Suppressor macrophage treated with lipopolysaccharide for 1 hour (primary cell): ENCODE data around the gene UGT1A8.

Source experiments
- DNase-seq, 3 donors: peaks; one replicate each; pipeline ENCODE4 v3.0.0-alpha.2; 2020 to 2022

UGT1A8 gene

DNA sequence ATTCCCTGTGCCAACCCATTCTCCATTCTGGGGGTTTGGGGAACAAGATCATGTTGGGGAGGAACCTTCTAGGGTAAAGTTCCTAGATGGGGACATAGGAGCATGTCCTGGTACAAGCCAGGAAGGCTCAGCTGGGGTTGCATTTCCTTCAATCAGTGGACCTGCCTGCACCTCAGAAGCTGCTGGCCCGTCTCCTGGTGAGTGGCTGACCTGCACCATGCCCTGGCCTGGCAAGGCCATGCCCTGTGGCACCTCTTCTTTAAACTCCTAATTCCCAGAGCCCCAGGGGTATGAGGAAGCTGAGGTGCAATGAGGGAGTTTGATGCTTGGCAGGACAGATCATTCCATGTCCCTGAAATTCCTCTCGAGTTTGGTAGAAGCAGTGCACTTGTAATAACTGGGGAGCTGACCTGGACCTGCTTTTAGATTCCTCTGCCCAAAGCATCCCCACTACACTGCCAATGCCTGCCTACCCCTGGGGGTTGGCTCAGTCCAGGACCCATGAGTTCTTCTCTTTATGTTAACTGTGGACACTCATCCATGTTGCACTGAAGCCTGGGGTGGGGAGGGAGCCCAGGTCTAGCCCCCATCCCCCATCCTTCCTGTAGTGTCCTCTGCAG is 186.0 kb downstream of the UGT1A8 start:
- no peak for DNase-seq

DNA sequence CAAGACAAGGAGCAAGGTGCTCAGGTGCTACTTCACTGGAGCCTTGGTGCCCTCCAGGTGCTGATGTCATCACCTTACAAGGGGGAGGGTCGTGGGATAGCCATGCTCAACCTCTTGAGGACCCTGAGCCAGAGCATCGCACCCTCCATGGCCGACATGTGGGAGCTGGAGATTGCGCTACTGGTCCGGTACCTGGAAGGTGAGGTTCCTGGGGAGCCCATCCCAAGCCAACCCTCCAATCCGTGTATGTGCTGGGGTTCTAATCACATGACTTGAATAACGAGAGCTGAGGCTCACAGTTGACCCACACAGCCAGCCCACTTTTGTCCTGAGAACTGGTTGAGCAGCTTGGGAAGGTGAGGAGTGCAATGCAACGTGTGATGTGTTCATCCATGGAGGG is 186.6 kb downstream of the UGT1A8 start:
- DNase-seq = no peak

DNA sequence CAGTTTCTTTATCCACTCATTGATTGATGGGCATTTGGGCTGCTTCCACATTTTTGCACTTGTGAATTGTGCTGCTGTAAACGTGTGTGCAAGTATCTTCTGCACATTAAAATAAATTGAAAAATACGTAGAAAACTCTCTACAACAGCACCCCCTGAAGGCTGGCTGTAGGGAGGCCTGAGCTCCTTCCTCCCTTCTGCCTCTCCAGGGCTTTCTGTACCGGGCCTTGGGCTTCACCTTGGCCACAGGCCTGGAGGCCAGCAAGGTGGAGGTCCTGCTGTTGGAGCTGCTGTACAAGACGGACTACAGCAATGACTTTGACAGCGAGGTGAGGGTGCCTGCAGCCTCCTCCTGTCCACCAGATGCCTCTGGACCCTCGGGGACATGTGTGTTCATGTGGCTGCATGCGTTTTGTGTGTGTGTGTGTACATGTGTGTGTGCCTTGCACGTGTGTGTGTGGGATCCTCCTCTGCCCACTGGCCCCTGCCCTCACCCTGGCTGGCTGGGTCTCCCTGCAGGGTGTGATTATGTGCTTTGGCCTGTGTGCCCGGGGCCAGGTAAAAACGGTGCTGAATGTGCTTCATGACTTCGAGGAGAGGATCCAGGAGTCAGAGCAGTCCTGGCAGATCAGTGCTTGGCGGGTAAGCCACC is 189.9 kb downstream of the UGT1A8 start:
- DNase-seq = no peak

DNA sequence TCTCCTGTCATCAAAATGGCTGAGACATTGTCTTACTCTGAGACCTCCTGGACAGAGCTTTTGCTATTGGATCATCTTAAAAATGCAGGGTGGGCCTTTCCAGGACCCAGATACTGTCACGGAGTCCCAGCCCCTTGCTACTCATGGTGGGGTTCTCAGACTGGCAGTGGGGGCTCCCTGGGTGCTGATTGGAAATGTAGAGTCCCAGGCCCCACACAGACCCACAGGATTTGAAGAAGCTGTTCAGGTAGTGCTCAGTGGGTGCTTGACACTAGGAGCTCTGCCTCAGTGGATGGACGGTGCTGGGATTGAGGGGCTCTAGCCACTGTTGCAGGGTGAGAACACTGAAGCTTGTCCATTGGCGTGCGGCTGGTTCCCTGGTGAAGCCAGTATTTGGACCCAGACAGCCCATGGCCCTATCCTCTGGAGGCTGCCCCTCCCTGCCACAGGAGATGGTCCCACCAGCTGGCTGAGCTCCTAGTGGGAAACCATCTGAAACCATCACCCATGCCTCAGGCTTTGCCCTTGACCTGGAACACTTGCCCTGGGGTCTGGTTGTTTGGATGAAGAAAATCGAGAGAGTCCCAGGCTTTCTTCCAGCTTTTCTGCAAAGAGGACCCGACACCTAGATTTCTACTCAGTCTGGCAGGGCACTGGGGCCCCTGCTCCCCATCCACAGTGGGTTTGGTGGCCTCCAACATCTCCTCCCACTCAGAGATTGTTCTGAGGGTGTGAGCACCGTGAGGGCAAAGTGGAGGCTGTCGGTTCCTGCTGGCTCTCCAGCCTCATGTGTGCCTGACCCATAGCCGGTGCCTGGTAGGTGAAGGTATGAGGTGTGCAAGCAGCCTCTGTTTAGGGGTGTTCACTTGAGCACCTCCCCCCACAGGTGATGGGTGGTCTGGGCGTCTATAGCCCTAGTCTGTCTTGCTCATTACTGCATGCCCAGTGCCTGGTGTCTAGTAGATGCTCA is 190.8 kb downstream of the UGT1A8 start:
- no peak for DNase-seq

DNA sequence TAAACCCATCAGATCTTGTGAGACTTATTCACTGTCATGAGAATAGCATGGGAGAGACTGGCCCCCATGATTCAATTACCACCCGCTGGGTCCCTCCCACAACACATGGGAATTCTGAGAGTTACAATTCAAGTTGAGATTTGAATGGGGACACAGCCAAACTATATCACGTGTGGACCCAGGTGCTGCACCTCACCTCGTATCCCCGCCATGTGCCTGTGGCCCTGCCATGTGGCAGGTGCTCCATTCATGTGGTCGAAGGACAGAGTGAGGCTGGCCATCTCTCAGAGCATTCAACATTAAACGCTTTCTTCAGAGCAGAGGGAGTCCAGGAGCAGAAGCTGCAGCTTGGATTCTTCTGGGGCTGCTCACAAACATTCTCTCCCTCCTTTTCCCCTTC is 193.0 kb downstream of the UGT1A8 start:
- peak in 1 of 3 donors; percentile 12 for DNase-seq

DNA sequence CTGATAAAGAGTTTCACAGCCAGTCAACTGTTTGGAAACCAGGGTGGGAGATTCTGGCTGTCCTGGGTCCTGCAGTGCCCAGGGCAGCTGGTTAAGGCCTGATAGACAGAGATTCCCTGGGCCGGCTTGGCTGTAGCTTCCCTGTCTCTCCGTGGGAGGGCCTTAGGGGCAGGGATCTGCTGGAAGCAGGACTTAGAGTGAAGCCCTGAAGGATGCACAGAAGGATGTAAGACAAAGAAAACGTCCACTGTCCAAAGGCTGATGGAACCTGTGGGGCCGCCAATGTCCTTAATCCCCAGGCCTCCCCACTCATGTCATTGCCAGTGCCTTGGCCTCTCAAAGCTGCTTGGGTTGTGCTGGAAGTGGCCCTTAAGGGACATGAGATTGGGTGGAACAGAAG is 193.7 kb downstream of the UGT1A8 start:
- no peak for DNase-seq

DNA sequence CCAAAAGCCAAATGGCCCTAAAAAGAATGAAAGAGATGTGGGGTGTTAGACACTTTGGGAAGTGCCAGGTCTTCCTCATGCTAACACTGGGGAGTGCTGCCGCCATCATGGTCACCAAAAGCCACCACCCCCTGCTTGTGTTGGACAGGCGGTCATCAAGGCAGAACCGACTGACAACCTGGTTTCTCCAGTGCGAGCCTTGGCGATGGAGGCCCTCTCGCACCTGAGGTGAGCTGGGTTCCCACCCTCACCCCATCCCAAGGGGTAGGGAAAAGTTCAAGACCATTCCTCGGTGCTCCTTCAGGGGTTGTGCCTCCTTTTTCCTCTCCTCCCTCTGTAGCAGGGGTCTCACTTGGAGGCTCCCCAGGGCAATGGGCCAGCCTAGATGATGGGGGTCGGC is 194.3 kb downstream of the UGT1A8 start:
- no peak for DNase-seq

DNA sequence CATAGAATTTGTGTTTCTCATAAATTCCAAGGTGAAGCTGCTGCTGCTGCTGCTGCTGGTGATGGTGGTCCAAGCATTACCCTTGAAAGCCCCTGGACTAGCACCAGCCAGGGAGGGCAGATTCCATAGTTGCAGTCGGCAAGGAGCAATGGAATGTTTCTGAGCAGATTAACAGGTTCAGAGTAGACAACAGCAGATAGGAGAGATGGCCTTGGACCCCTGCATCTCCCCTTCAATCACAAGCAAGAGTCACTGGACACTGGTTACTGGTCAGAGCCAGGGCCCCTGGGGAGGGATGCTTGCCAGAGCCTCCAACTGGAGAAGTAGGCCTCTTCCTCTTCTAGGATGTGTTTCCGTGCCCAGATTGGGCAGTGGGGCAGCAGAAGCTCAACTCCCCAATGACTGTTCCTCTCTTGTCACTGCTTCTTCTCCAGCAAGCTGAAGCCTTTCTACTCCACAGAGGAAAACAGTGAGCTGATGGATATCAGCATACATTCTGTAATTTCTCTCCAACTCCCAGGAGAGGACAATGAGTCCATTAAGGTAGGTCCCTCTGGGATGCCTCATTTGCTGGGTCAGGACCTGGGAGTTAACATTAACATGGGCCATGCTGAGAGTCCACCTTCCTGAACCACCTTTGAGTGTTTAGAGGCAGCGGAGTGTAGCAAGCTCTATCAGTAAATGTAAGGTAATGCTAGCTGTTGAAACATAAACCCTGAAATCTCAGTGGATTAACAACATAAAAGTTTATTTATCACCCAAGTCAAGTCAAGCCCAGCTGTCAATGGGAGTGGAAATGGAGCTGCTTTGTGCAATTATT is 196.0 kb downstream of the UGT1A8 start:
- DNase-seq = no peak

DNA sequence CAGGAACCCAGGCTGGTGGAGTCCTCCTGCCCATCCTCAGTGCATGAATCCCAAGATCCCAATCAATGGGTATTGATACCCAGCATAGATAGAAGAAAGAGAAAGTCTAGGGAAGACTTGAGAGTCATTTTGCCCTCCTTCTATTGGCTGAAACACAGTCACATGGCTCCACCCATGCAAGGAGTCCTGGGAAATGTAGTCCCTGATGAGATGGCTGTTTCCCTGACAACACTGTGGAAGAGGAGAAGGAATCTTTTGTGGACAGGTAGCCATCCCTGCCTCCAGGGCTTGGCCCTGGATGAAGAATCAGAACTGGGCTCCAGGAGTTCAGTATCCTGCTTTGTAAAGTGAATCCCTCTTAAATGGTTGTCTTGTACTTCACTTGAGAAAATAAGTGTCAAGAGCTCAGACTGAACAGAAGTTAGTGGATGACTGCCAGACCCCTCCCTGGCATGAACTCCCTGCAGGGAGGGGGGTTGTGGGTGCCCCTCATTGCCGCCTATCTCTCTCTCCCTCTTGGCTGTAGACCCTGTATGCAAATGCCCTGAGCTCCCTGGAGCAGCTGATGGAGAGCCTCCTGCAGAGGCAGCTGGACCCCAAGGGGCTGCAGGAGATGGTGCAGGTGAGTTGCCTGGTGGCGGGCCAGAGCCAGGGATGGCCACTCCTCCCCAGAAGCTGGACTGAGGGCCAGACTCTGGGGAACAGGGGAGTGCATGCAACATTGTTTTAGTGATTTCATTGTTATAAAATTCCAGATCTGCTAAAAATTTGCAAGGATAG is 196.8 kb downstream of the UGT1A8 start:
- no peak for DNase-seq

DNA sequence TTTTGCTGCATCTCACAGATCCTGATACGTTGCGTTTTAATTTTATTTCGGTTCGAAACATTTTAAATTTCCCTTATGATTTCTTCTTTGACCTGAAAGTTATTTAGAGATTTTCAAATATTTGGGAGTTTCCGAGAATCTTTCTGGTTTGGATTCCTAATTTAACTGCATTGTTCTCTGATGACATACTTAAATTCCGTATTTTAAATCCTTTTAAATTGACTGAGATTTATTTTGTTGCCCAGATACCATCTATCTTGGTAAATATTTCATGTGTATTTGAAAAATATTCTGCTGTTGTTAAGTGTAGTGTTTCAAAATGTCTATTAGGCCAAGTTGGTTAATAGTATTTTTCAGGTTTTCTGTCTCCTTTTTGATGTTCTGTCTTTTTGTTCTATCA is 198.4 kb downstream of the UGT1A8 start:
- no peak for DNase-seq

DNA sequence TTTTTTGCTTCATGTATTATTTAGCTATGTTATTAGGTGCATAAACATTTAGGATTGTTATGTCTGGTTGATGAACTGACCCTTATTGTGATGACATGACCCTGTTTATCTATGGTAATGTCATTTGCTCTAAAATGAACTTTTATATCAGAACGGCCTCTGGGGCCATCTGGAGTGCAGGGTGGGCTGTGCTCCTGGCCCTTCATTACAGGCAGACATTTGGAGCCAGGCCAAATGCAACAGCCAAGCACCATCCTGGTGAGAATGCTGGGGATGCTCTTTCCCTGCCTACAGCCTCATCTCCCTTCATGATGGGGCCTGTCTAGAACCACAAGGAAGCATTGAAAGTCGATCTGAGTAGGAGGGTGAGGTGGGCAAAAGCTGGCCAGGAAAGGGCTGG is 198.9 kb downstream of the UGT1A8 start:
- DNase-seq = no peak

DNA sequence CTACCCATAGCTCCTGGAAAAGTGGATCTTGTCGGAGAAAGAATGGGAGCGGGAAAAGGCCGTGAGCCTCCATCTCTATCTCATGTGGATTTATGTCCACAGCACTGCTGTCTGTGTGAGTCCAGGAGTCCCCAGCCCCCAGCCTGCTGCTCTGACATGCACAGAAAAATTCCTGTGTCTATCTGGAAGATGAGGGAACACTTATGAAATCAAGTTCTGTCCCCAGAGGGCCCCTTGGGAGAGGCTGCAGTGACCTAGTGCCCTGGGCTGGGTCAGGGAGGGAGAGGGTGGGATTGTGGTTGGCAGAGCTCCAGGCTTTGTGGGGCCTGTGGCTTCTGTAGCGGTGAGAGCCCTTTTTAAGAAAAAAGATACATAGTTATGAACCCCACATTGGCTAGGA is 199.3 kb downstream of the UGT1A8 start:
- no peak for DNase-seq

DNA sequence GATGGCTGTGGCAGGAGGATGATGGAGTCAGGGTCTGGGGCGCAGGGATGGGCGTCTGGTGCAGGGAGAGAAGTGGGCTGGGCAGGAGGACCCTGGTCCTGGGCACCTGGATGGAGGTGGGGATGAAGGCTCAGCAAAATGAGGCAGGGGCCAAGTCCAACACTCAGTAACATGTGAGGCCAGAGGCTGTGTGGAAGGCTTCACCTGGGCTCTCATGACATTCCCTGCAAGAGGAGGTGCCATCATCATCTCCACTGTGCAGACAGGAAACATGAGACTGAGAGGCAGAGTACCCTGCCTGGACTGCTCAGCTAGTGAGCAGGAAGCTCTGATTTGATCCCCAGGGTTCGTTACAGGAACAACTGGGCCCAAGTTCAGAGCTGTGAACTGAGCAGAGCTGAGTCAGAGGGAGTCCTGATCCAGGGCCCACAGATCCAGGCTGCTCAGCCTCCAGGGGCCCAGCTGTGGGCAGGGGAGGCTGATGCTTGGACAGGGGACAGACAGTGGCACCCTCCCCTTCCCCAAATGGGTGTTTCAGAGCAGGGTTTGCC is 200.0 kb downstream of the UGT1A8 start:
- no peak for DNase-seq

DNA sequence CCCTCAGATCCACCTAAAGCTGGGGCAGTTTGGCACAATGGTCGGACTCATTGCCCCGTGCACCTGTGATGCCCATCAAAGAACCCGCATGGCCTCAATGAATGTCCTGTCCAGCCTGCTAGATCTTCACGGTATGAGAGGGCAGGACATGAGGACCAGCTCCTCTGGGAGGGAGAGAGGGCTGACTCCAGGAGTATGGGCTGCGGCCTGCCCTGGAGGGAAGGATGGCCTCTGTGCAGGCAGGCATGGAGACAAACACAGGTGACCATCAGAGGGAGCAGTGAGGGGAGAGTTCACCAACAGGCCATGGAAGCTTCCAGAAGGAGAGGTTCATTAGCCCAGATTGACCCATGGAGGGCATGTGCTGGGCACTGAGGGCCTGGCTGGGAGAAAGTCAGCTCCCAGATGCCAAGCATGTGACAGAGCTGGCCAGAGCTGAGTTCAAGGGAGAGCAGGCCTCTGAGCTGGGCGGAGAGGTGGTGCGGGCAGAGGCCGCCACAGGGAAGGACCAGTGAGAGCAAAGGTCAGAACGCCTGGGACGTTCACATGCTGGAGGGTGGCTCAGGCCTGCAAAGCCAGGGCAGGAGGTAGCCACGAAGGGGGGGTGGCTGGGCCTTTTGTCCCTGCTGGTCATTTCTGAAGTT is 200.7 kb downstream of the UGT1A8 start:
- no peak for DNase-seq

DNA sequence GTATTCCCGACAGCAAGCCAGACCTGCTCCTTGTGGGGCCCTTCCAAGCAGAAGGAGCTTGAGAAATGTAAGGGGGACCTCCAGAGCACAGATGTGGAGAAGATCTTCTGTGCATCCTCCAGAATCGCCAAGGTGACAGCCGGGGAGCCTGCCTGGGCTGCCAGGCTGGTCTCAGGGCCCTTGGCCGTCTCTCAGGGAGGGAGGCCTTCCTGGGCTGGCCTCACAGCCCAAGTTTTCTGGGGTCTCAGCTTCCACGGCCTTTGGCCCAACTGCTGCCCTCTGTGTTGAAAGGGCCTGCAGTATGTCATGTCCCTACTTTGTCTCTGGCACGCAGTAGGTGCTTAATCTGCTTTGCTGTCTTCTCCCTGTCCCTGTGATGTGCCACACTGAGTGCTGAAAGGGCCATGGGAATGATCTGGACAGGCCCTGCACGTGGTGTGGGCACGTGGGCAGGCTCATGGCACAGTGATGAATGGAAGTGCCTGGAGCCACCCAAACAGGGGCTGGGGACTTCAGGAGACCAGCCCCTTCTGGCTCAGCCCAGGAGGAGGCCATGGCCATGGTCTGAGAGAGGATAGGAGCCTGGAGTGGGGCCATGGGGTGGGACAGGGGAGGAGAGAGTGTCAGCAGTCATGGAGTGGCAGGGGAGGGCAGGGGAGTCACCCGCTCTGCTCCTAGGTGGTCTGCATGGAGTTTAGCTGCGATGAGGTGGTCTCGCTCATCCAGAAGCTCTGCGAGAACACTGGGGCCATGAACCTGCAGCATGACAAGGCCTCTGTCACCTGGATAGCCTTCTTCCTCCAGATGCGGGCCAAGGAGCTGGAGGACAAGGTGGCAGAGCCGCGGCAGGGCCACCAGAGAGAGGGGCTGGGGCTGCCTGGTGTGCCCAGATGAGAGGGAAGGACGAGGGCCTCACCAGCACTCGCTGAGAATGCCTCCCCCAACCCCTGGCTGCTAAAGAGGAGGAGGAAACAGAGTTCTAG is 201.5 kb downstream of the UGT1A8 start:
- DNase-seq = no peak

DNA sequence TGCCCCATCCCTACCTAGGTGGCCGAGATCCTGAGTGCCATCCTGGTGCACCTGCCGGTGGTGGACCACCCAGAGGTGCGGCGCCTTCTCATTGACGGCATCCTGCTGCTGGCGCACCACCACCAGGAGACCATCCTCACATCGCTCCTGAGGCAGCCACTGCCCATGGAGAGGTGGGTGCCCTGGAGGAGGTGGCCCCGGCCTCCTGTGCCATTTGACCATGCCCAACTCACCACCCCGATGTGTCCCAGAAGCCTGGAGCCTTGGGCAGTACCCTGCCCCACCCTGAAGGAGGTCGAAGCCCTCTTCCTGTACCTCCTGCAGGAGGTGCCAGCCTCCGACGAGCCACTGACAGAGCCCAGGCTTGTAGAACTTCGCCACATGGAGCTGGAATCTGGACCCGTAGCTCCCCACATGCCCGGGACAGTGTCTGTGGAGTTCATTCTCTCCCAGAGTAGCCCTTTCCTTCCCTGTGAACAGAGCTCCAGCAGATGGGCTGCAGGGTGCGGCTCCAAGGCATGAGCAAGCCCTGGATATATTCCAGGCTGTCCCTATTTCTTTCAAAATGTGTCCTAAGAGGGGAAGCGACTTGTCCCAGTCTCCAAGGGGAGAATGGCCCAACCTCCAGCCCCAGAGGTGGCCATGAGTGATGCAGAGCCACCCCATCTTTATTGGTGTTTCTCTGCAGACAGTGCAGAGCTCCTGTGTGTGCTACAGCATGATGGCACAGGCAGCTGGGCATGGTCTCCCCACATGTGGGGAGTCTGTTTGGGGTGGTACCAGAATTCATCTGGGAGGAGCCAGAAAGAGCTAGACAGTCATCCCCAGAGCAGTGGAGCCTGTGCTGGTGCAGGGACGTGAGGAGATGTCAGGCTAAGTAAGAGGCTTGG is 202.7 kb downstream of the UGT1A8 start:
- no peak for DNase-seq

DNA sequence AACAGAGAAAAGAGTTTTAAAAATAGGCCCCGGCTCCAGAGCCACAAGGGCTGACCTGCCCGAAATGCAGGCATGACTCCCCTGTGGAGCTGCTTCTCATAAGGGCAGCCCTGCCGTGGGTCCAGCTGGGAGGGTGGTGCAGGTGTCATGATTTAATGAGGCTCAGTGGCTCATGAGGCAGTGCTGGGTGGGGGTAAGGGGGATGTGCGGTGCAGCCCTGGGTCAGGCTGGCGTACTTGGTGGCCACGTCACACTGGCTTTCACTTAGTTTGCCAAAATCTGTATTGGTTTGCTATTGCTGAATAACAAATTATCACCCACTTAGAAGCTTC is 203.3 kb downstream of the UGT1A8 start:
- DNase-seq = no peak

DNA sequence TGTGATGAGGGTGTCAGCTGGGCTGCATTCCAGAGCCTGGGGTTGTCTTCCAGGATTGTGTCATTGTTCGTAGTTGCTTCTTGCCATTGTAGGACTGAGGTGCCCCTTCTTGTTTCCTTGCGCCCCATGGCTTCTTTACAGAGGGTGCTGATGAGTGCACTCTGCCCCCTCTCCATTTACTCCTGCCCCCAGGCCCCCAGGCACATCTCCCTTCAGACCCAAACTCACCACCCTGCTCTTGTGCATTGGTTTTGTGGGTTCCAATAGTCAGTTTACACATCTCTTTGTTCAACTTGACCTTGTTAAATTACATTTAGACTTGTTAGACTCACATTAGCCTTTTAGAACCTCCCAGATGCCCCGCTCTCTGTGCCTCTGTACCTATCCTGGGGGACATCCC is 203.8 kb downstream of the UGT1A8 start:
- no peak for DNase-seq

DNA sequence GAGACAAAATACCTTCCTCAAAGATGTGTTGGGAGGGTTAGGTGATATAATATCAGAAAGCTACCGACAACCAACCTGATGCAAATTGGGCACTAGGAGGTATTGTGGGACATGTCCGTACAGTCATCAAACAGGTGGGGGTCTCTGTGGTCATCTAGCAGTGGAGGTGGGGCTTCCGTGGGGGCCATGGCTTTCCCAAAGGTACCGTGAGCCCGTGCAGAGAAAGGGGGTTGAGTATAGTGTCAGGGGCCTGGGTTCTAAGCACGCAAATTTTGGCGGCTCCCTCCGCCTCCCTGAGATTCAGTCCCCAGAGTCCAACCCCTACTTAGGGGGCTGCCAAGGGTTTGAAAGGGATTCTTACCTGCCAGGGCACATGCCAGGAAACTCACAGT is 204.3 kb downstream of the UGT1A8 start:
- no peak for DNase-seq
